OCI-LY7 (cell line): Measurements from ENCODE around the gene PNPT1.

Experiments
- EZH2phosphoT487 ChIP-seq: fragments of 200-600 bp; sonication (generic); IDR thresholded peaks from 2 replicates; pipeline ENCODE4 v1.6.1; 2018; ENCODE audit warnings: low read depth, borderline replicate concordance, mild to moderate bottlenecking, mixed run types, antibody characterized with exemption, low read length, moderate library complexity, mixed read lengths
- TF ChIP-seq, protein P1 (sequence below): fragments of 200-600 bp; sonication (generic); conservative IDR thresholded peaks from 2 replicates; pipeline ENCODE4 v1.5.1; 2014; ENCODE audit warnings: mild to moderate bottlenecking, antibody characterized with exemption, low read length, moderate library complexity, mixed read lengths

DNA sequence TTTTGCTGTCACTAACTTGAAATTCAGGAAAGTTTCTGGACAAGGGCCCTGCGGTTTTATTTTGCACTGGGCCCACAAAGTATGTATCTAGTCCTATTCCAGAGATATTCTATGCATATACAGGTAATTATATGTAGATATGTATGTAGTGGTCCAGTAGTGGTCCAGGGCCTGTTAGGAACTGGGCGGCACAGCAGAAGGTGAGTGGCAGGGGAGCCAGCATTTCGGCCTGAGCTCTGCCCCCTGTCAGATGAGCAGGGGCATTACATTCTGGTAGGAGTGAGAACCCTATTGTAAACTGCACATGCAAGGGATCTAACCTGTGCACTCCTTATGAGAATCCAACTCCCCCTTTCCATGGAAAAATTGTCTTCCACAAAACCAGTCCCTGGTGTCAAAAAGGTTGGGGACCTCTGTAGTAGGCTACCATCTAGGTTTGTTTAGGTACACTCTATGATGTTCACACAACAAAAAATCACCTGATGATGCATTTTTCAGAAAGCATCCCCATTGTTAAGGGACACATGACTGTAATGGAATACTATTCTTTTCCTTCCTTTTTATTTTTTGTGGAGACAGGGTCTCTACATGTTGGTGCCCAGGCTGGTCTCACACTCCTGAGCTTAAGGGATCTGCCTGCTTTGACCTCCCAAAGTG, 73.4 kb downstream of the PNPT1 start:
- TF ChIP-seq, protein P1, sequence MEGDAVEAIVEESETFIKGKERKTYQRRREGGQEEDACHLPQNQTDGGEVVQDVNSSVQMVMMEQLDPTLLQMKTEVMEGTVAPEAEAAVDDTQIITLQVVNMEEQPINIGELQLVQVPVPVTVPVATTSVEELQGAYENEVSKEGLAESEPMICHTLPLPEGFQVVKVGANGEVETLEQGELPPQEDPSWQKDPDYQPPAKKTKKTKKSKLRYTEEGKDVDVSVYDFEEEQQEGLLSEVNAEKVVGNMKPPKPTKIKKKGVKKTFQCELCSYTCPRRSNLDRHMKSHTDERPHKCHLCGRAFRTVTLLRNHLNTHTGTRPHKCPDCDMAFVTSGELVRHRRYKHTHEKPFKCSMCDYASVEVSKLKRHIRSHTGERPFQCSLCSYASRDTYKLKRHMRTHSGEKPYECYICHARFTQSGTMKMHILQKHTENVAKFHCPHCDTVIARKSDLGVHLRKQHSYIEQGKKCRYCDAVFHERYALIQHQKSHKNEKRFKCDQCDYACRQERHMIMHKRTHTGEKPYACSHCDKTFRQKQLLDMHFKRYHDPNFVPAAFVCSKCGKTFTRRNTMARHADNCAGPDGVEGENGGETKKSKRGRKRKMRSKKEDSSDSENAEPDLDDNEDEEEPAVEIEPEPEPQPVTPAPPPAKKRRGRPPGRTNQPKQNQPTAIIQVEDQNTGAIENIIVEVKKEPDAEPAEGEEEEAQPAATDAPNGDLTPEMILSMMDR = peak; percentile 82
- no peak for TF ChIP-seq EZH2phosphoT487
